Epithelial cell of proximal tubule (primary cell): ENCODE results near the gene PNLIPRP3. TPM values are rescaled to one million over a fixed set of nuclear protein-coding genes. Genes with fewer than 3 reads are reported as not detected.
A peak's percentile ranks its signal among the peaks of the same experiment; 100 is the strongest.

Experiments
- DNase-seq: peaks from one replicate; pipeline ENCODE4 v3.0.0-alpha.2; 2011; ENCODE audit warnings: low read depth
- H3K4me3 ChIP-seq: 2 replicates; pipeline ENCODE4 v1.5.1; 2011; ENCODE audit warnings: low read depth, mild to moderate bottlenecking, low read length
- total RNA-seq: library from RNA; depleted of rRNA; stranded (reverse); fragments of >200 nt; gene quantifications from 2 replicates; pipeline ENCODE4 v1.2.3, GENCODE V29; 2015
- TF ChIP-seq, protein P1 (sequence below): conservative IDR thresholded peaks from 2 replicates; pipeline ENCODE4 v1.5.1; 2012; ENCODE audit warnings: low read depth, mild to moderate bottlenecking, low read length

The PNLIPRP3 gene
- total RNA-seq, 1 donor from 2014 or later = not detected

DNA sequence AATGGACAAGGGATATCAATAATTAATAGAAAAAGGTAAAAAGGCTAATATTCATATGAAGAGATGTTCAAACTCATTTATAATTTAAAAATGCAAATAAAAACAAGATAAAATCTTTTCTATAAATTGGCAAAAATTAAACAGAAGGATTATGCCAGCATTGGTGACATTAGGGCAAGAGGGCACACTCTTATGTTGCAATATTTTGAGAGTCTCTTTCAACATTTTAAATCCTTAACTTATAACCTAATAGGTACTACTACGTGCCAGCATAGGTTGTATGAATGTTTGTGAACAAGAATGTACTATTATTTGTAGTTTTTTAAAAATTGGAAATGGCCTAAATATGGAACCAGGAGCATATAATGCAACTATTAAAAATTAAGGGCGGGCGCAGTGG is 24.8 kb upstream of the PNLIPRP3 start:
- H3K4me3 ChIP-seq = no peak overlapping the region
- TF ChIP-seq, protein P1, sequence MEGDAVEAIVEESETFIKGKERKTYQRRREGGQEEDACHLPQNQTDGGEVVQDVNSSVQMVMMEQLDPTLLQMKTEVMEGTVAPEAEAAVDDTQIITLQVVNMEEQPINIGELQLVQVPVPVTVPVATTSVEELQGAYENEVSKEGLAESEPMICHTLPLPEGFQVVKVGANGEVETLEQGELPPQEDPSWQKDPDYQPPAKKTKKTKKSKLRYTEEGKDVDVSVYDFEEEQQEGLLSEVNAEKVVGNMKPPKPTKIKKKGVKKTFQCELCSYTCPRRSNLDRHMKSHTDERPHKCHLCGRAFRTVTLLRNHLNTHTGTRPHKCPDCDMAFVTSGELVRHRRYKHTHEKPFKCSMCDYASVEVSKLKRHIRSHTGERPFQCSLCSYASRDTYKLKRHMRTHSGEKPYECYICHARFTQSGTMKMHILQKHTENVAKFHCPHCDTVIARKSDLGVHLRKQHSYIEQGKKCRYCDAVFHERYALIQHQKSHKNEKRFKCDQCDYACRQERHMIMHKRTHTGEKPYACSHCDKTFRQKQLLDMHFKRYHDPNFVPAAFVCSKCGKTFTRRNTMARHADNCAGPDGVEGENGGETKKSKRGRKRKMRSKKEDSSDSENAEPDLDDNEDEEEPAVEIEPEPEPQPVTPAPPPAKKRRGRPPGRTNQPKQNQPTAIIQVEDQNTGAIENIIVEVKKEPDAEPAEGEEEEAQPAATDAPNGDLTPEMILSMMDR = no peak
- DNase-seq = no peak

DNA sequence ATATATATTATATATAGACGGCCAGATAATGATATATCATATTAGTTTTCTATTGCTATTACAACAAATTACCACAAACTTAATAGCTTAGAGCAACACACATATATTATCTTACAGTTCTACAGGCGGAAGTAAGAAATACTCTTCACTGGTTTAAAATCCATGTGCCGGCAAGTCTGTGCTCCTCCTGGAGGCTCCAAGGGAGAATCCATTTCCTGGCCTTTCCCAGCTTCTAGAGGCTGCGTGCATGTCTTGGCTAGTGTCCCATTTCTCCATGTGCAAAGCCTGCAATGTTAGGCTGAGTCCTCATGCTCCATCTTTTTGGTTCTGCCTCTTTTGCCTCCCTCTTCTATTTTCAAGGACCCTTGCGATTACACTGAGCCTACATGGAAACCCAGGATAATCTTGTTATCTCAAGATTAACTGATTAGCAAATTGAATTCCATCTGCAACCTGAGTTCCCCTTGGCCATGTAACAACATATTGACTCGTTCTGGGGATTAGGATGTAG is 23.9 kb upstream of the PNLIPRP3 start:
- no peak for DNase-seq
- TF ChIP-seq, protein P1 = no peak
- no peak overlapping the region for H3K4me3 ChIP-seq

DNA sequence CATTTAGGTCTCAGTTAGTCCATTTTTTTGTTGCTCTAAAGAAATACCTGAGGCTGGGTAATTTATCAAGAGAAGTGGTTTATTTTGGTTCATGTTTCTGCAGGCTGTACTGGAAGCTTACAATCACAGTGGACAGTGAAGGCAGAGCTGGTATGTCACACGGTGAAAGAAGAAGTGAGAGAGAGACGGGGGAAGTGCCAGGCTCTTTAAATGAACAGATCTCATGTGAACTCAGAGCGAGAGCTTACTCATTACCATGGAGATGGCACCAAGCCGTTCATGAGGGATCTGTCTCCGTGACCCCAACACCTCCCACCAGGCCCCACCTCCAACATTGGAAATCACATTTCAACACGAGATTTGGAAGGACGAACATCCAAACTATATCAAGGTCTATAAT is 18.9 kb upstream of the PNLIPRP3 start:
- TF ChIP-seq, protein P1 = no peak
- H3K4me3 ChIP-seq = no peak overlapping the region
- no peak for DNase-seq

DNA sequence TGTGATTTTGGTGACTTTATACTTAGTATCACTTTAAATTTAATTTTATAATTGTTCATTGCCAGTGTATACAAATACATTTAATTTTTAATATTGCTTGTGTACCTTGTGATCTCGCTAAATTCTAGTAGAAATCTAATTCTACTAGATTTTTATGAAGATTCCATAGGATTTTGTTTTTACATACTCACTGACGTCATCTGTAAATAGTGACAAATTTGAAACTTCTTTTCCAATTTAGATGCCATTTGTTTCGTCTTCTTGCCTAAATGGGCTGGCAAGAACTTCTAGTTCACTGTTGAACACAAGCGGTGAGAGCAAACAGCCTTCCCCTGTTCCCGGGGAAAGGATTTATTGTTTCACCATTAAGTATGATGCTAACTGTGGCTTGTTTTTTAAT is 17.3 kb upstream of the PNLIPRP3 start:
- no peak for DNase-seq
- TF ChIP-seq, protein P1 = no peak
- H3K4me3 ChIP-seq = no peak overlapping the region

DNA sequence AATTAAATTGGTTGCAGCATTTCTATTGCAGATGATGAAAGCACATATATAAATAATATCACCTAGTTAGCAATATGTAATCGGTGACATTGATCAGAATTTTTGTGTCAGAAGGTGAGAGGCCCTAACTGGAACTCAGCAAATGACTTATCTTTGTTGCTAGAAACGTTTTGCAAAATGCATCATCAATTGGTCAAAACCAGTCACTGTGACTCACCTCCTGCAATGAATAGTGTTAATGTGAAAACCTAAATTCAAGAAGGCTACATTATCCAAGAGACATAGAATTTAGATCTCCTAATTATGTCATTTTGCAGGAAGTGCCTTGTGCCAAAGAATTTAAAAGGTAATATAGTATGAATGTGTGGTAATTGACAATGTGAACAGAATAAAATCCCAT is 9.8 kb upstream of the PNLIPRP3 start:
- no peak for DNase-seq
- TF ChIP-seq, protein P1 = no peak
- no peak overlapping the region for H3K4me3 ChIP-seq

DNA sequence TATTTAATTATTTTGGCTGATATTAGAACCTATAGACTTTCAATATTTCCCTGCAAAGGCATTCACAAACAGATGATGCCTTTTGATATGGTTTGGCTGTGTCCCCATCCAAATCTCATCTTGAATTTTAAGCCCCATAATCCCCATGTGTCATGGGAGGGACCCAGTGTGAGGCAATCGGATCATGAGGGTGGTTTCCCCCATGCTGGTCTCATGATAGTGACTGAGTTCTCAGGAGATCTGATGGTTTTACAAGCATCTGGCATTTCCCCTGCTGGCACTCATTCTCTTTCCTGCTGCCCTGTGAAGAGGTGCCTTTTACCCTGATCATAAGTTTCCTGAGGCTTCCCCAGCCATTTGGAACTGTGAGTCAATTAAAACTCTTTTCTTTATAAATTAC is 9.3 kb upstream of the PNLIPRP3 start:
- no peak overlapping the region for H3K4me3 ChIP-seq
- DNase-seq = peak; percentile 13
- TF ChIP-seq, protein P1 = no peak

DNA sequence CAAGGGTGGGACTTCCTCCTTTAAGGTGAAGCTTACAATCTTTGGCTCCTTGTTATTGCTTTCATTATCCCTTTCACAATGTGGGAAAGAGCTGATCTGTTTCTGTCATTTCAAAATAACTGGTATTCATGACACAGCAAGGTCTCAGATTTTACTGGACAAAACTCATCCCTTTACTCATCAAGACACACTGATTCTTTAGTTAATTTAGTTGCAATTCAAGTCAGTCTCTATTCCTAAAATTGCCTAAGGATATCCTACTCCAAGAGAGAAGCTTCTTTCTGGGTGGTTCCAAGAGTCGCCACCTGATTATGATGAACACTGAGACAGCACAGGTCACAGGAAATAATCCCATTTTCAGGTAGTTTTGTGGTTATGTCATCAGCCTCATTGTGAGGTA is 5.8 kb upstream of the PNLIPRP3 start:
- no peak for DNase-seq
- TF ChIP-seq, protein P1 = no peak
- no peak overlapping the region for H3K4me3 ChIP-seq
